Stomach (tissue), 4 donors: ENCODE measurements around the gene RFX2.

Source experiments
- CTCF ChIP-seq, 7 experiments: fragments of 450-650 bp in 4 of 7; fragments of 200-600 bp in 3 of 7; sonication (generic) in 3 of 7; IDR thresholded peaks; one replicate each; pipeline ENCODE4 v1.5.1; 2016 to 2019; ENCODE audit warnings: antibody characterized with exemption in 7 of 7, control low read depth in 2 of 7, mild to moderate bottlenecking in 1 of 7
- POLR2A ChIP-seq, 4 donors: fragments of 450-650 bp; IDR thresholded peaks; one replicate each; pipeline ENCODE4 v1.6.1; 2016; ENCODE audit warnings: antibody characterized with exemption in 4 of 4, control low read depth in 2 of 4, mild to moderate bottlenecking in 1 of 4, moderate library complexity in 1 of 4
- POLR2AphosphoS5 ChIP-seq, 3 donors: sonication (generic); formaldehyde crosslinking; IDR thresholded peaks; one replicate each; pipeline ENCODE4 v1.6.1; 2016; ENCODE audit warnings: antibody characterized with exemption in 3 of 3

DNA sequence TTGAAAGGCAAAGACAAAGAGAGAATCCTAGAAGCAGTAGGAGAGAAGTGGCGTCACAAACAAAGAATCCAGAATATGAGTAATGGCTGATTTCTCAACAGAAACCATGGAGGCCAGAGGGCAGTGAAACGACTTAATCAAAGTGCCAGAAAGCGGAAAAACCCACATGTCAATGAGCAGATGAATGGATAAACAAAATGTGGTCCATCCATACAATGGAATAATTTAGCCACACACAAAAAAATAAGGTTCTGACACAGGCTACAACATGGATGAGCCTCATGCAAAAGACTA lies 80.1 kb downstream of the RFX2 start:
- TF ChIP-seq POLR2AphosphoS5 (IDR thresholded peaks at IDR 0.05) (no peak), CTCF (IDR thresholded peaks at IDR 0.05) (no peak), POLR2A (IDR thresholded peaks at IDR 0.05) (no peak)
